GM19467 (cell line): Measurements from ENCODE around the gene FAM193B.
"Not testable (repeated sequence)": the region's sequence is repeated elsewhere in the genome, so short reads cannot be mapped to it uniquely, and the experiment has no call there.

Source experiments
- ATAC-seq: cut with Tn5 transposase; IDR thresholded peaks from one replicate; pipeline ENCODE4 v1.9.1; 2021; ENCODE audit warnings: mild to moderate bottlenecking, moderate library complexity; ENCODE audit not compliant: unreplicated experiment

FAM193B gene

GRCh38 chr5:177539411-177539810, 15.0 kb downstream of the FAM193B start:
- no peak for ATAC-seq

GRCh38 chr5:177538876-177539275, 15.5 kb downstream of the FAM193B start:
- ATAC-seq = no peak

GRCh38 chr5:177537389-177538361, 16.7 kb downstream of the FAM193B start:
- ATAC-seq = no peak

GRCh38 chr5:177536386-177536785, 18.0 kb downstream of the FAM193B start:
- no peak for ATAC-seq

GRCh38 chr5:177535125-177535524, 19.2 kb downstream of the FAM193B start:
- no peak for ATAC-seq

- ATAC-seq = not testable (repeated sequence)
Observed at GRCh38 chr5:177534433-177534832, 19.9 kb downstream of the FAM193B start.

- no peak for ATAC-seq
Observed at GRCh38 chr5:177531209-177531940, 23.0 kb downstream of the FAM193B start.

GRCh38 chr5:177530638-177531037, 23.7 kb downstream of the FAM193B start:
- no peak for ATAC-seq

- ATAC-seq = no peak
Observed at GRCh38 chr5:177529247-177530203, 24.8 kb downstream of the FAM193B start.

GRCh38 chr5:177528631-177529030, 25.7 kb downstream of the FAM193B start:
- ATAC-seq = no peak

GRCh38 chr5:177527595-177527994, 26.8 kb downstream of the FAM193B start:
- ATAC-seq = no peak

- ATAC-seq = no peak
Observed at GRCh38 chr5:177526791-177527190, 27.6 kb downstream of the FAM193B start.

GRCh38 chr5:177526191-177526590, 28.2 kb downstream of the FAM193B start:
- no peak for ATAC-seq

GRCh38 chr5:177524941-177525655, 29.3 kb downstream of the FAM193B start:
- no peak for ATAC-seq

- no peak for ATAC-seq
Observed at GRCh38 chr5:177524539-177524900, 29.8 kb downstream of the FAM193B start.

GRCh38 chr5:177523711-177524538, 30.4 kb downstream of the FAM193B start:
- no peak for ATAC-seq

- no peak for ATAC-seq
Observed at GRCh38 chr5:177520916-177521513, 33.3 kb downstream of the FAM193B start.

- no peak for ATAC-seq
Observed at GRCh38 chr5:177520271-177520670, 34.1 kb downstream of the FAM193B start.
